Upper lobe of left lung (tissue), 6 donors: Measurements from ENCODE around the gene AAMP. TPM values are rescaled to one million over a fixed set of nuclear protein-coding genes. Genes with fewer than 3 reads are reported as not detected.
"Not testable (repeated sequence)": the region's sequence is repeated elsewhere in the genome, so short reads cannot be mapped to it uniquely, and the experiment has no call there.

Experiments used
- ATAC-seq, 2 donors: fragments of 200-7000 bp; cut with Tn5 transposase; one replicate each; pipeline ENCODE4 v1.9.1; 2022; ENCODE audit warnings: mild to moderate bottlenecking in 2 of 2, moderate library complexity in 2 of 2; ENCODE audit not compliant: low FRiP score in 2 of 2
- DNase-seq, 2 donors: peaks; one replicate each; pipeline ENCODE4 v3.0.0-alpha.2; 2019 to 2020
- H3K27ac ChIP-seq, 4 donors: fragments of 200-600 bp; sonication (generic); one replicate each; pipeline ENCODE4 v1.5.1; 2016 to 2019
- H3K27me3 ChIP-seq, 4 donors: fragments of 200-600 bp; sonication (generic); one replicate each; pipeline ENCODE4 v1.5.1; 2017 to 2019
- H3K36me3 ChIP-seq, 4 donors: fragments of 200-600 bp; sonication (generic); one replicate each; pipeline ENCODE4 v1.5.1; 2016 to 2019
- H3K4me1 ChIP-seq, 4 donors: fragments of 200-600 bp; sonication (generic); one replicate each; pipeline ENCODE4 v1.5.1; 2018 to 2019
- H3K4me3 ChIP-seq, 4 donors: fragments of 200-600 bp; sonication (generic); one replicate each; pipeline ENCODE4 v1.5.1; 2017 to 2019; ENCODE audit warnings: mild to moderate bottlenecking in 2 of 4, moderate library complexity in 1 of 4
- H3K9me3 ChIP-seq, 4 donors: fragments of 200-600 bp; sonication (generic); one replicate each; pipeline ENCODE4 v1.5.1; 2018 to 2019
- CTCF ChIP-seq, 6 experiments: fragments of 450-650 bp in 4 of 6; fragments of 200-600 bp in 2 of 6; sonication (generic) in 2 of 6; IDR thresholded peaks; one replicate each; pipeline ENCODE4 v1.5.1; 2016 to 2019; ENCODE audit warnings: antibody characterized with exemption in 6 of 6
- EP300 ChIP-seq, 4 donors: sonication (generic); formaldehyde crosslinking; IDR thresholded peaks; one replicate each; pipeline ENCODE4 v1.5.1; 2017; ENCODE audit warnings: antibody characterized with exemption in 4 of 4, control low read depth in 2 of 4
- POLR2A ChIP-seq, 4 donors: fragments of 450-650 bp; IDR thresholded peaks; one replicate each; pipeline ENCODE4 v1.5.1; 2016 to 2017; ENCODE audit warnings: antibody characterized with exemption in 4 of 4, mild to moderate bottlenecking in 2 of 4
- POLR2AphosphoS5 ChIP-seq, 2 donors: sonication (generic); formaldehyde crosslinking; IDR thresholded peaks; one replicate each; pipeline ENCODE4 v1.5.1; 2017; ENCODE audit warnings: antibody characterized with exemption in 2 of 2
- WGBS, 2 donors: methylation state at CpG; one replicate each; pipeline ENCODE4 v1.1.5; 2017 to 2018; 5-methylcytosine and 5-hydroxymethylcytosine counted together
- total RNA-seq, 6 donors: library from RNA; depleted of rRNA in 4 of 6; stranded (reverse); fragments of >200 nt in 4 of 6; gene quantifications; one replicate each; pipeline versions ENCODE4 v1.1.0 to v1.2.1, GENCODE V29; 2016 to 2021
- donor health status: DM: no; HTN: no; CAD: no; lungs with moderate emphysema.
- donor health status: DM: no; HTN: yes; CAD: no; lungs with severe emphysema.

The AAMP gene
- total RNA-seq, 6 donors from 2014 or later = 67.1 to 168 (median 118) TPM

- no peaks in the 10 kb centered on the region for H3K36me3 ChIP-seq
- WGBS, 2 donors = 81 to 89% methylated on average over 8 of the region's 8 CpGs
- peak overlapping the region in 3 of 4 donors; percentile 66 to 78 (median 69) for H3K27ac ChIP-seq
- no peak overlapping the region for H3K4me3 ChIP-seq
- no peak for DNase-seq
- no peaks in the 10 kb centered on the region for H3K27me3 ChIP-seq
- no peak for ATAC-seq
- H3K4me1 ChIP-seq = peaks cover 4 to 24% (median 12%) of the 10 kb centered on the region in 4 donors
- TF ChIP-seq EP300 (IDR thresholded peaks at IDR 0.05) (no peak), POLR2AphosphoS5 (IDR thresholded peaks at IDR 0.05) (no peak), POLR2A (IDR thresholded peaks at IDR 0.05) (no peak), CTCF (IDR thresholded peaks at IDR 0.05) (no peak)
- no peaks in the 10 kb centered on the region for H3K9me3 ChIP-seq
These were observed 45.5 kb upstream of the AAMP start for GRCh38 chr2:218315397-218315796.

- H3K27ac ChIP-seq = peak overlapping the region in 2 of 4 donors; percentile 76 to 79
- peaks cover 4 to 24% (median 12%) of the 10 kb centered on the region in 4 donors for H3K4me1 ChIP-seq
- not testable (repeated sequence) for H3K9me3 ChIP-seq, H3K4me3 ChIP-seq, H3K36me3 ChIP-seq, DNase-seq, H3K27me3 ChIP-seq, ATAC-seq
- WGBS, 2 donors = 92 to 98% methylated on average over 4 of the region's 4 CpGs
These were observed 44.8 kb upstream of the AAMP start for GRCh38 chr2:218314764-218315163.

GRCh38 chr2:218313356-218313755, 43.4 kb upstream of the AAMP start:
- no peaks in the 10 kb centered on the region for H3K36me3 ChIP-seq
- no peaks in the 10 kb centered on the region for H3K9me3 ChIP-seq
- no peak for ATAC-seq
- no peak for TF ChIP-seq EP300 (IDR thresholded peaks at IDR 0.05)
- no peaks in the 10 kb centered on the region for H3K27me3 ChIP-seq
- no peak overlapping the region for H3K4me3 ChIP-seq
- DNase-seq = no peak
- WGBS, 2 donors = 52 to 63% methylated on average over 1 of the region's 1 CpG
- peaks cover 4 to 24% (median 12%) of the 10 kb centered on the region in 4 donors for H3K4me1 ChIP-seq
- H3K27ac ChIP-seq = peak overlapping the region; percentile 29 to 79 (median 66)

- DNase-seq (no peak), ATAC-seq (no peak)
- Histone ChIP-seq H3K4me1 (peaks cover 4 to 24% (median 12%) of the 10 kb centered on the region in 4 donors), H3K4me3 (no peak overlapping the region), H3K9me3 (no peaks in the 10 kb centered on the region), H3K27me3 (no peaks in the 10 kb centered on the region), H3K27ac (peak overlapping the region in 3 of 4 donors; percentile 55 to 79 (median 76)), H3K36me3 (no peaks in the 10 kb centered on the region)
- no peak for TF ChIP-seq EP300 (IDR thresholded peaks at IDR 0.05)
- no peak for TF ChIP-seq POLR2AphosphoS5 (IDR thresholded peaks at IDR 0.05)
- WGBS, 2 donors = 33 to 55% methylated on average over 2 of the region's 2 CpGs
These were observed 42.4 kb upstream of the AAMP start for GRCh38 chr2:218312267-218312756.

GRCh38 chr2:218311541-218312266, 41.8 kb upstream of the AAMP start:
- not testable (repeated sequence) for H3K27me3 ChIP-seq, ATAC-seq, H3K9me3 ChIP-seq, H3K4me3 ChIP-seq, H3K36me3 ChIP-seq, DNase-seq
- Histone ChIP-seq H3K4me1 (peaks cover 3 to 19% (median 9%) of the 10 kb centered on the region in 4 donors), H3K27ac (peak overlapping the region in 3 of 4 donors; percentile 55 to 79 (median 76))
- 74 to 80% methylated on average over 8 to 11 of the region's 11 CpGs for WGBS, 2 donors

- ATAC-seq (no peak), DNase-seq (no peak)
- TF ChIP-seq POLR2AphosphoS5 (IDR thresholded peaks at IDR 0.05) = no peak
- no peak for TF ChIP-seq EP300 (IDR thresholded peaks at IDR 0.05)
- no peak for TF ChIP-seq POLR2A (IDR thresholded peaks at IDR 0.05)
- TF ChIP-seq CTCF (IDR thresholded peaks at IDR 0.05) = no peak
- H3K9me3 ChIP-seq = no peaks in the 10 kb centered on the region
- no peaks in the 10 kb centered on the region for H3K36me3 ChIP-seq
- no peak overlapping the region for H3K4me3 ChIP-seq
- H3K27ac ChIP-seq = peak overlapping the region in 1 of 4 donors; percentile 79
- H3K4me1 ChIP-seq = peaks cover 0 to 12% (median 6%) of the 10 kb centered on the region in 4 donors
- H3K27me3 ChIP-seq = no peaks in the 10 kb centered on the region
- 78 to 79% methylated on average over 11 of the region's 11 CpGs for WGBS, 2 donors
These were observed 41.1 kb upstream of the AAMP start for GRCh38 chr2:218310853-218311540.
